Measurements from ENCODE around the gene SLFN14.
"Not testable (repeated sequence)": the region's sequence is repeated elsewhere in the genome, so short reads cannot be mapped to it uniquely, and the experiment has no call there.

The SLFN14 gene

GRCh38 chr17:35521654-35522256, 38.9 kb downstream of the SLFN14 start:
- DNase-seq (ENCODE audit: low spot score): not testable (repeated sequence)

GRCh38 chr17:35521150-35521549, 39.5 kb downstream of the SLFN14 start:
- no peak for DNase-seq (ENCODE audit: low spot score)

GRCh38 chr17:35519906-35520442, 40.6 kb downstream of the SLFN14 start:
- DNase-seq (ENCODE audit: low spot score): no peak

GRCh38 chr17:35519439-35519838, 41.2 kb downstream of the SLFN14 start:
- no peak for DNase-seq (ENCODE audit: low spot score)

- not testable (repeated sequence) for DNase-seq (ENCODE audit: low spot score)
Observed at GRCh38 chr17:35518431-35518830, 42.2 kb downstream of the SLFN14 start.

- no peak for DNase-seq (ENCODE audit: low spot score)
Observed at GRCh38 chr17:35515027-35515426, 45.6 kb downstream of the SLFN14 start.

GRCh38 chr17:35514564-35514963, 46.1 kb downstream of the SLFN14 start:
- no peak for DNase-seq (ENCODE audit: low spot score)

All from germinal center (tissue), 1 donor.